HG03025 (cell line): ENCODE measurements around the gene CCT2.

Experiments used
- ATAC-seq: cut with Tn5 transposase; IDR thresholded peaks from one replicate; pipeline ENCODE4 v1.9.1; 2021; ENCODE audit warnings: mild to moderate bottlenecking, moderate library complexity; ENCODE audit not compliant: unreplicated experiment, low FRiP score

CCT2 gene

DNA sequence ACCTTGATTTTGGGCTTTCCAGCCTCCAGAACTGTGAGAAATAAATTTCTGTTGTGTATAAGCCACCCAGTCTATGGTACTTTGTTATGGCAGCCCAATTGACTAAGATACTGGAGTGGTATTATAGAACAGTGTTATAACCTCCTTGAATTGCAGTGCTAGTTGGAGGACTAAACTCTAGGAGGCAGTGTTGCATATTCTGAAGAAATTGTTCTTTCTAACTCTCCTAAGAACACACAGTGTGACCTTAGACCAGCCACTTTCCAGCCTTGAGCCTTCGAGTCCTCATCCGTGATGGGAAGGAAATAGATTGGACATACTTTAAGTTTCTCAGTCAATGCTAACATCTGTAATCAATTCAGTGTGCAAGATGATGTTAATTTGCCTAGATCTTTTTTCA, 47.8 kb downstream of the CCT2 start:
- ATAC-seq: no peak

GRCh38 chr12:69639400-69640016, 54.2 kb downstream of the CCT2 start:
- peak; percentile 87 for ATAC-seq

DNA sequence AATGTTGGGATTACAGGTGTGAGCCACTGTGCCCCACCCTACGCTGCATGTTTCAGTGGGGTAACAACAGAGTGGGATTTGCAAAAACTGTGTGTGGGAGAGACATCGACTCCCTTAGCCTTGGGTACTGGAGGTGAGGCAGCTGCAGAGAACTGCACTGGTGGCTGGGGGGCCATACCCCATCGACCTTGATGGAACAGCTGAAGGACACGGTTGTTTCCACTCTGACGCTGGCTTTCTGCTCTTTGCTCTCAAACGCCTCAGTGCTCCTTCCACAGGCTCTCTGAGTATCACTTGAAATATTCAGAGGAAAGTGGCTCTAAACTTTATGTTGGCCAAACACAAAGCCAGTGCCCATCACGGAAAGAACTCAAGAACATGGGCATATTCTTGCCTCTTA, 56.3 kb downstream of the CCT2 start:
- no peak for ATAC-seq

DNA sequence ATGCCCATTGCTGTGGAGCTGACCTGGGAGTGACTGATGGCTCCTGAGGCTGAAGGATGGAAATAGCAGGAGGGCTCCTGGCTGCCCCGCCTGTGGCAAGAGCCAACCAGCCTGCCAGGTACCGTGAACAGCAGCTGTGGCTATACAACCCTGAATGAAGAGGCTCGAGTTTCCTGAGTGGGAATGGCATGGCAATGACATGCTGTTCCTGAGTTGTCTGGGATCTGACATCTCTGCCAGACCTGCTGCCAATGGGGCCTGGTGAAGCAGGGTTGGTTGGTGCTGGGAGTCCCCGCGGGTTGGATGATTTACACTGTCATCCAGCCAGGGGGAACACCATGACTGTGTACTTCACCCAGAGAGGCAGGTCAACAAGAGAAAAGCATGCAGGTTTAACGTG, 57.3 kb downstream of the CCT2 start:
- no peak for ATAC-seq

- no peak for ATAC-seq
These were observed 59.3 kb downstream of the CCT2 start for GRCh38 chr12:69644511-69644910.

- ATAC-seq: no peak
These were observed 59.8 kb downstream of the CCT2 start for GRCh38 chr12:69645031-69645430.

DNA sequence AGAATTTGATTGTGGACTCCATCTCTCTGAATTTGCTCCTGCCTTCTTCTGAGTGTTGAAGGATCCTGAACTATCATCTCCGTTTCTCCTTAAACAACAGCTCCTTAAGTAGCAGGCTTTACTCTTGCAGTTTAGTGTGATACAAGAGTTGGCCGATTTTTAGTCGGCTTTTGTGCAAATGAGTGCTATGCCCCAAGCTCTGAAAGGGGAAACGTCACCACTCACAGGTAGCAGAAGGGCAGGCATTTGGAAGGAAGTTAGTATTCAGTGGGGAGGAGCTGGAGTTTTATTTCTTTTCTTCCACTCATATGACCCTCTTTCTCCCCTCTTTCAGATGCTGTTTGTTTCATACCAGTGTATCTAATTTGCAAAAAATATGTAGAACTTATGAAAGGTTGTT, 61.9 kb downstream of the CCT2 start:
- no peak for ATAC-seq

- ATAC-seq: no peak
These were observed 63.2 kb downstream of the CCT2 start for GRCh38 chr12:69648476-69648875.

DNA sequence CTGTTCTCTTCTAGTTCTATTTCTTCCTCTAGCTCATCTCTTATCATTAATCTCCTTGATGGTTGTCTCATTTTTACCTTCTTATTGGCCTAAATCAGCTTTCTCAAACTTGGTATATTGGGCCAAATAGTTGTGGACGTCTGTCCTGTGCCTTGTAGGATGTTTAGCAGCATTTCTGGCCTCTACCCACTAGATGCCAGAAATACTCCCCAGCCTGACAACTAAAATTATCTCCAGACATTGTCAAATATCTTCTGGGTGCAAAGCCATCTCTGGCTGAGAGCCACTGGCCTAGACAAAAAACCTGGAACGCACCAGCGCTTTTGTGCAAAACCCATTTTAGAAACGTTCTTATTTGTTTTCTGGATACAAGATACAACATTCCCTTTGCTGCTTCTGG, 64.3 kb downstream of the CCT2 start:
- no peak for ATAC-seq
